ENCODE measurements around the gene OOSP4B.
"Not testable (repeated sequence)": the region's sequence is repeated elsewhere in the genome, so short reads cannot be mapped to it uniquely, and the experiment has no call there.

Gene OOSP4B

DNA sequence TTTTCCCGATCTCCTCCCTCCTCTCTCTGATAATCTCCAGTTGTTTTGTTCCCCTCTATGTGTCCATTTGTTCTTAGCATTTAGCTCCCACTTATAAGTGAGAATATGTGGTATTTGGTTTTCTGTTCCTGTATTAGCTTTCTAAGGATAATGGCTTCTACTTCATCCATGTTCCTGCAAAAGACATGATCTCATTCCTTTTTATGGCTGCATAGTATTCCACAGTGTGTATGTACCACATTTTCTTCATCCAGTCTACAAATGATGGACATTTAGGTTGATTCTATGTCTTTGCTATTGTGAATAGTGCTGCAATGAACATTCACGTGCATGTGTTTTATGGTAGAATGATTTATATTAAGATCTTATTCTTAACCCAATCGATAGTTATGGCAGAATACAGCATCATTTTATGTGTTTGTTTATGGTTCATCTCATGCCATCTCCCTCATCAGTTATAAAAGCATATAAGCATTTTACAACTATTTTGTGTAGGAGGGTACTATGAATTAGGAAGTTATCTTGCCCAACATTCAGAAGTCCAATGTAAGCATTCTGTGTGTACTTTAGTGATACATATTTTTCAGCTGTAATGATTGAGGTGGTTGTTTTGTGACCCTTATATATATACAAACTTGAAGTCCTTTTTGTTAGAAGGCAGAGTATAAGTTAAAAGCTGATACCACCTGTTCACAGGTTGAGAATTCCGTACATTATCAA, 42.7 kb downstream of the OOSP4B start:
- DNase-seq (ENCODE audit: low spot score): no peak

- DNase-seq (ENCODE audit: low spot score): no peak
Observed at GRCh38 chr11:60064111-60064510, 47.1 kb downstream of the OOSP4B start.

DNA sequence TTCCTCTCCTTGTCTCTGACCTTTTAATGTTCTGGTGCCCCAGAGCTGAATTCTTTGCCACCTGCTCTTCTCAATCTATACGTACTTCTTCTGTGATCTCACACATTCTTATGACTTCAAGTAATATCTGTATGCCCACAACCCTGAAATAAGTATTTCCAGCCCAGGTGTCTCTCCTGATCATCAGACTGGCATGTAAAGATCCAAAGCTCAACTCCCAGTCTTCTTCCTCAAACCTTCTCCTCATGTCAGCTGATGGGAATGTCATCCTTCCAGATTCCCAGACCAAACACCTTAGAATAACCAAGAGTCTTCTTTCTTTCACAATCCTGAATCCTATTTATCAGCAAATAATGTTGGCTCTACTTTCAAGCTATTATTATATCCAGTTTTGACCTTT, 48.8 kb downstream of the OOSP4B start:
- DNase-seq (ENCODE audit: low spot score): no peak

DNA sequence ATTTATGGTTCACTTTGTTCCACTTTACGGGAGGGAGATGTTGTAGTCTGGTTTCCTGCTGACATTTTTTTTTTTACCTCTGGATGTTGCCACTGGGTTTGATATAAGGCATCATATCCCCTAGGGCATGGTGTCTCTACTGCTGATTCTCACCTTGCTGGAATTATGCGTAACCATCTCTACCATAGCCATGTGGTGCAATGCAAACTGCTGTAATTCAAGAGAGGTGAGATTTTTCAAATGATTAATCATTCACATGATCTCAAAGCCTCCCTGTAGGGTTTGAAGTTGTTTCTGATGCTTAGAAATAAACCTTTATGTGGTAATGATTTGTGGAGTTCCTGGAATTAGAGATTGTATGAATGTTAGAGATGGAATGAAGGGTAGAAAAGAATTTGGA, 52.5 kb downstream of the OOSP4B start:
- DNase-seq (ENCODE audit: low spot score): no peak

- DNase-seq (ENCODE audit: low spot score): not testable (repeated sequence)
Observed at GRCh38 chr11:60071644-60072043, 54.7 kb downstream of the OOSP4B start.

DNA sequence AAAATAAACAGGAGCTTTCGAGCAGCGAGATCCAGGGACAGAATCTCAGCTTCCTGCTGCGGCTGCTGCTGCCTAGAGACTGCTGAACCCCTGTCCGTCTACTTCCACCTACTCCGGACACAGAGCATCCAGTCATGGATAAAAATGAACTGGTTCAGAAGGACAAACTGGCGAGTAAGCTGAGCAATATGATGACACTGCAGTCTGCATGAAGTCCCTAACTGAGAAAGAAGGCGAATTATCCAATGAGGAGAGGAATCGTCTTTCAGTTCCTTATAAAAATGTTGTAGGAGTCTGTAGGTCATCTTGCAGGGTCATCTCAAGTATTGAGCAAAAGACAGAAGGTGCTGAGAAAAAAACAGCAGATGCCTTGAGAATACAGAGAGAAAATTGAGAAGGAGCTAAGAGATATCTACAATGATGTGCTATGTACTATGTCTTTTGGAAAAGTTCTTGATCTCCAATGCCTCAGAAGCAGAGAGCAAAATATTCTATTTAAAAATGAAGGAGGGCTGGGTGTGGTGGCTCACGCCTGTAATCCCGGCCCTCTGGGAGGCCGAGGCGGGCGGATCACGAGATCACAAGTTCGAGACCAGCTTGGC, 60.3 kb downstream of the OOSP4B start:
- DNase-seq (ENCODE audit: low spot score): no peak

DNA sequence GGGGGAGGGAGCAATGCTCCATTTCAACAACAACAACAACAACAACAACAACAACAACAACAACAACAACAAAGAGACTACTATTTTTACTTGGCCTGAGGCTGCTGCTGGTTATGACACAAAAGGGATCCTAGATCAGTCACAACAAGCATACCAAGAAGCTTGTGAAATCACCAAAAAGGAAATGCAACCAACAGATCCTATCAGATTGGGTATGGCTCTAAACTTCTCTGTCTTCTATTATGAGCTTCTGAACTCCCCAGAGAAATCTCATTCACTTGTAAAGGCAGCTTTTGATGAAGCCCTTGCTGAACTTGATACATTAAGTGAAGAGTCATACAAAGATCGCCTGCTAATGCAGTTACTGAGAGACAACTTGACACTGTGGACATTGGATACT, 61.0 kb downstream of the OOSP4B start:
- DNase-seq (ENCODE audit: low spot score): no peak

GRCh38 chr11:60078745-60079144, 61.8 kb downstream of the OOSP4B start:
- DNase-seq (ENCODE audit: low spot score): no peak

- no peak for DNase-seq (ENCODE audit: low spot score)
Observed at GRCh38 chr11:60080535-60080934, 63.6 kb downstream of the OOSP4B start.

Measured in AG08395 (cell line).